Lower lobe of right lung (tissue), 2 donors: Measurements from ENCODE around the gene MAP4K3. TPM values are rescaled to one million over a fixed set of nuclear protein-coding genes. Genes with fewer than 3 reads are reported as not detected.

Source experiments
- ATAC-seq, 2 donors: fragments of 200-7000 bp; cut with Tn5 transposase; one replicate each; pipeline ENCODE4 v1.9.1; 2020 to 2022; ENCODE audit warnings: mild to moderate bottlenecking in 2 of 2, moderate library complexity in 2 of 2
- DNase-seq: peaks from one replicate; pipeline ENCODE4 v3.0.0-alpha.2; 2020
- H3K27ac ChIP-seq: fragments of 200-600 bp; one replicate; pipeline ENCODE4 v1.8.0; 2022
- H3K27me3 ChIP-seq: fragments of 200-600 bp; one replicate; pipeline ENCODE4 v1.8.0; 2022; ENCODE audit warnings: low read depth
- H3K36me3 ChIP-seq: fragments of 200-600 bp; one replicate; pipeline ENCODE4 v1.8.0; 2022; ENCODE audit warnings: mild to moderate bottlenecking
- H3K4me1 ChIP-seq: fragments of 200-600 bp; one replicate; pipeline ENCODE4 v1.8.0; 2022
- H3K4me3 ChIP-seq: fragments of 200-600 bp; one replicate; pipeline ENCODE4 v1.8.0; 2022; ENCODE audit warnings: mild to moderate bottlenecking
- H3K9me3 ChIP-seq: fragments of 200-600 bp; one replicate; pipeline ENCODE4 v1.8.0; 2022
- intact Hi-C: fragments of 100-400 bp; cut with DNase I; formaldehyde crosslinking; loops from one replicate; pipeline ENCODE4 v1.11.0; 2022
- total RNA-seq: library from RNA; stranded (reverse); fragmentation: NEBNext Ultra II Directional; extraction: Animal tissue kit (Norgen Biotek cat#: 25700); gene quantifications from one replicate; pipeline ENCODE4 v1.2.1, GENCODE V29; 2021
- TF ChIP-seq, protein P1 (sequence below): fragments of 200-600 bp; IDR thresholded peaks from one replicate; pipeline ENCODE4 v1.8.0; 2022; ENCODE audit warnings: antibody characterized with exemption, mild to moderate bottlenecking
- donor health status: DM: no; HTN: yes; CAD: no; lungs with severe emphysema.

The MAP4K3 gene
- total RNA-seq, 1 donor from 2014 or later, result 42.9 TPM

DNA sequence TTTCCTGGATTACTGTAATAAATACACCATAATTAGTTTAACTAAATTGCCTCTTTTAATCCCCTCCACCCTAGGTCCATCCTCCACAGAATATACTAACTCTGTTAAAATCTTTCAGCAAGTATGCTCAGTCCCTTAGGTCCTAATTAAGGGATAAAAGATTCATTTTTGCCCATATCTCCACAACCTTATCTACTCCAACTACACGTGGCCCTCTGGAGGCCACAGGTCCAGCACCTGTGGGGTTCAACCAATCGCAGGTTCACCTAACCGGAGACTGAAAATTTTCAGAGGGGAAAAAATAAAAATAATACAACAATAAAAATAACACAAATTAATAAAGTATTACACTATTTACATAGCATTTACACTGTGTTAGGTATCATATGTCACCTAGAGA is 86.4 kb downstream of the MAP4K3 start:
- H3K4me3 ChIP-seq, result no peak overlapping the region
- no peak for DNase-seq
- intact Hi-C loops, result no loop called here
- no peak overlapping the region for H3K27ac ChIP-seq
- no peaks in the 10 kb centered on the region for H3K4me1 ChIP-seq
- no peaks in the 10 kb centered on the region for H3K9me3 ChIP-seq
- TF ChIP-seq, protein P1, sequence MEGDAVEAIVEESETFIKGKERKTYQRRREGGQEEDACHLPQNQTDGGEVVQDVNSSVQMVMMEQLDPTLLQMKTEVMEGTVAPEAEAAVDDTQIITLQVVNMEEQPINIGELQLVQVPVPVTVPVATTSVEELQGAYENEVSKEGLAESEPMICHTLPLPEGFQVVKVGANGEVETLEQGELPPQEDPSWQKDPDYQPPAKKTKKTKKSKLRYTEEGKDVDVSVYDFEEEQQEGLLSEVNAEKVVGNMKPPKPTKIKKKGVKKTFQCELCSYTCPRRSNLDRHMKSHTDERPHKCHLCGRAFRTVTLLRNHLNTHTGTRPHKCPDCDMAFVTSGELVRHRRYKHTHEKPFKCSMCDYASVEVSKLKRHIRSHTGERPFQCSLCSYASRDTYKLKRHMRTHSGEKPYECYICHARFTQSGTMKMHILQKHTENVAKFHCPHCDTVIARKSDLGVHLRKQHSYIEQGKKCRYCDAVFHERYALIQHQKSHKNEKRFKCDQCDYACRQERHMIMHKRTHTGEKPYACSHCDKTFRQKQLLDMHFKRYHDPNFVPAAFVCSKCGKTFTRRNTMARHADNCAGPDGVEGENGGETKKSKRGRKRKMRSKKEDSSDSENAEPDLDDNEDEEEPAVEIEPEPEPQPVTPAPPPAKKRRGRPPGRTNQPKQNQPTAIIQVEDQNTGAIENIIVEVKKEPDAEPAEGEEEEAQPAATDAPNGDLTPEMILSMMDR, result no peak
- H3K27me3 ChIP-seq, result no peaks in the 10 kb centered on the region
- no peak for ATAC-seq
- peaks cover 12% of the 10 kb centered on the region for H3K36me3 ChIP-seq

DNA sequence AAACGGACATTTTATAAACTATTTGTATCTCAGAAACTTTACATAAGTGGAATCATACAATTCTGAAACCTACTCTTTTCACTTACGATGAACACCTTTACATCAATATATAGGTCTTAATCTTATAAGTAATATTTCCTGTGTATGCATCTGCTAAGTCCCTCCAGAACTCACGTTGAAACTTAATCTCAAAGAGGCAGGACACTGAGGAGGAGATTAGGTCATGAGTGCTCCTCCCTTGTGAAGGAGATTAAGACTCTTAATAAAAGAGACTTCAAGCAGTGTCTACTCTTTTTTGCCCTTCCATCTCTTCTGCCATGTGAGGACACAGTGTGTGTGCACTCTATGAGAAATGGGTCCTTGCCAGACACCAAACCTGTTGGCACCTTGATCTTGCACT is 98.6 kb downstream of the MAP4K3 start:
- H3K27me3 ChIP-seq, result no peaks in the 10 kb centered on the region
- H3K4me1 ChIP-seq, result no peaks in the 10 kb centered on the region
- no peaks in the 10 kb centered on the region for H3K36me3 ChIP-seq
- TF ChIP-seq, protein P1, result no peak
- H3K4me3 ChIP-seq, result no peak overlapping the region
- DNase-seq, result no peak
- H3K27ac ChIP-seq, result no peak overlapping the region
- no peaks in the 10 kb centered on the region for H3K9me3 ChIP-seq
- ATAC-seq, result no peak
- intact Hi-C loops, result no loop called here

DNA sequence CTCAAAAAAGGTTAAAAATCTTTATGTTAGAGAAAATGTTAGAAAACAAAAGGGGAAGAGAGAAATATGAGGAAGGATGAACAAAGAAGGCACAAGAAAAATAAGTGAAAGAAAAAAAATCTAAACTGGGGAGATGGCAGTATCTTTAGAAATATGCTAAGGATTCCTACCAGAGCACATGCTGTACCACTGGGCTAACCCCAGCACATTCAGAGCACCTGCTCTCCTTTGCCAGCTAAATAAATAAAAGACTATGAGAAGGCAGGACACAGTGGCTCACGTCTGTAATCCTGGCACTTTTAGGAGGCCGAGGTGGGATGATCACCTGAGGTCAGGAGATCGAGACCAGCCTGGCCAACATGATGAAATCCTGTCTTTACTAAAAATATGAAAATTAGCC is 101.2 kb downstream of the MAP4K3 start:
- H3K9me3 ChIP-seq, result no peaks in the 10 kb centered on the region
- DNase-seq (no peak), ATAC-seq (no peak)
- H3K27ac ChIP-seq, result no peak overlapping the region
- intact Hi-C loops, result no loop called here
- no peaks in the 10 kb centered on the region for H3K4me1 ChIP-seq
- no peaks in the 10 kb centered on the region for H3K36me3 ChIP-seq
- TF ChIP-seq, protein P1, result no peak
- no peak overlapping the region for H3K4me3 ChIP-seq
- no peaks in the 10 kb centered on the region for H3K27me3 ChIP-seq

DNA sequence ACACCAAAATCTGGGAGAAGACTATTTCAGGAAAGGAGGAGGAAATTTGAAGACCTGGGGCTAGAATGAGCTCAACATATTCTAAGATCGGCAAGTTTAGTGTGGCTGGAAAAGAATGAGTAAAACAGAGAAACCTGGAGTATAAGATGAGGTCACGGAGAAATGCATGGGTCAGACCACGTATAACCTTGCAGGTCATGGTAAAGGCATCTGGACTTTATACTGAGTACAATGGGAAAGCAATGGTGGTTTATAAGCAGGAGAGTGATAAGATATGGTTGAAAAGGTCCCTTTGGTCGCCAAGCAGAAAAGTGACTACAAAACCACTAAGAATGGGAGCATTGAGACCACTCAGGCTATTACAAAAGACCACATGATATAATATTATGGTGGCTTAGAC is 102.1 kb downstream of the MAP4K3 start:
- DNase-seq (no peak), ATAC-seq (no peak)
- H3K4me3 ChIP-seq, result no peak overlapping the region
- H3K9me3 ChIP-seq, result no peaks in the 10 kb centered on the region
- H3K27ac ChIP-seq, result no peak overlapping the region
- peaks cover 8% of the 10 kb centered on the region for H3K36me3 ChIP-seq
- no peaks in the 10 kb centered on the region for H3K27me3 ChIP-seq
- H3K4me1 ChIP-seq, result no peaks in the 10 kb centered on the region
- TF ChIP-seq, protein P1, result no peak
- intact Hi-C loops, result no loop called here

DNA sequence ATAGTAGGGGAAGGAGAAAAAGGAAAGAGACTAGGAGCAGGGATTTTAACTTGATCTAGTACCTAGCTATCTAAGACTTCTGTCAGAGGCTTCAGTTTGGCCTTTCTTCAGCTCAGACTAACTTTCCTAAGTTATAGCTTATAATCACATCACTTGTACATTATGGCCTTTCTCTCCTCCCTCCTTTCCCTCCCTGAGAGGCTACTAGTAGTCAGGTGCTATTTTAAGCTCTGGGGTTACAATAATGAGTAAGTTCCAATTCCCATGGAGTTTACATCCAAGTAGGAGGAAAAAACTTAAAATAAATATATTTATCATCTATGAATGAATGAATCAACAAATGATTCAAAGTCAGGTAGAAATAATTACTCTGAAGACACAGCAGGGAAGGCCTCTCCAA is 102.6 kb downstream of the MAP4K3 start:
- no peaks in the 10 kb centered on the region for H3K27me3 ChIP-seq
- no peak overlapping the region for H3K4me3 ChIP-seq
- intact Hi-C loops, result no loop called here
- peaks cover 9% of the 10 kb centered on the region for H3K36me3 ChIP-seq
- no peak for ATAC-seq
- H3K27ac ChIP-seq, result no peak overlapping the region
- no peaks in the 10 kb centered on the region for H3K9me3 ChIP-seq
- H3K4me1 ChIP-seq, result no peaks in the 10 kb centered on the region
- TF ChIP-seq, protein P1, result no peak
- no peak for DNase-seq

DNA sequence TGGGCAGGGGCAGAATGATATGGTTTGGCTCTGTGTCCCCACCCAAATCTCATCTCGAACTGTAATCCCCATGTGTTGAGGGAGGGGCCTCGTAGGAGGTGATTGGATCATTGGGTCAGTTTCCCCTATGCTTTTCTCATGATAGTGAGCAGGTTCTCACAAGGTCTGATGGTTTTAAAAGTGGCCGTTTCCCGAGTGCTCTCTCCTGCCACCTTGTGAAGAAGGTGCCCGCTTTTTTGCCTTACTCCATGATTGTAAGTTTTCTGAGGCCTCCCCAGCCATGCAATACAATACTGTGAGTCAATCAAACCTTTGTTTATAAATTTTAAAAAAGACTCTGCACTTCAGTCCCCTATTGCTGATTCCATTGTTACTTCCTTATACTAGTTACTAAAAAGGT is 110.4 kb downstream of the MAP4K3 start:
- Histone ChIP-seq H3K9me3 (no peaks in the 10 kb centered on the region), H3K4me3 (no peak overlapping the region), H3K27ac (no peak overlapping the region), H3K27me3 (no peaks in the 10 kb centered on the region), H3K4me1 (no peaks in the 10 kb centered on the region), H3K36me3 (peaks cover 45% of the 10 kb centered on the region)
- TF ChIP-seq, protein P1, result no peak
- intact Hi-C loops, result no loop called here
- DNase-seq (no peak), ATAC-seq (no peak)
